Keratinocyte (primary cell): ENCODE measurements around the gene C2CD2L.

ENCODE experiments used
- CTCF ChIP-seq, 3 experiments: IDR thresholded peaks in 1 of 3; conservative IDR thresholded peaks in 1 of 3; optimal IDR thresholded peaks in 1 of 3; 2 replicates in 2 of 3; 3 replicates in 1 of 3; pipeline versions ENCODE3 to v1.5.1; 2011; ENCODE audit warnings: low read length in 3 of 3, mild to moderate bottlenecking in 3 of 3, moderate library complexity in 2 of 3, control low read depth in 1 of 3, inconsistent platforms in 1 of 3; ENCODE audit not compliant: insufficient read depth in 2 of 3; ENCODE audit errors: extremely low read depth in 1 of 3
- EZH2 ChIP-seq: IDR thresholded peaks from one replicate; pipeline ENCODE4 v1.6.1; 2012; ENCODE audit warnings: inconsistent platforms, mild to moderate bottlenecking, low read length, moderate library complexity

- TF ChIP-seq CTCF (optimal IDR thresholded peaks at IDR 0.05 in 1 of 3, IDR thresholded peaks at IDR 0.05 in 1 of 3, conservative IDR thresholded peaks at IDR 0.05 in 1 of 3; ENCODE audit: extremely low read depth in 1 of 3, insufficient read depth in 2 of 3, low read length in 3 of 3) (no peak), EZH2 (no peak)
Measured at GRCh38 chr11:119120639-119121007, 13.5 kb downstream of the C2CD2L start.
